H1 (cell line): ENCODE results near the gene SPATA16. TPM values are rescaled to one million over a fixed set of nuclear protein-coding genes. Genes with fewer than 3 reads are reported as not detected.

Experiments used
- CTCF ChIA-PET: fragments of 300-600 bp; sonication (Branson Sonifier 250); formaldehyde crosslinking; loops from one replicate; lab custom pipeline; 2021; ENCODE audit not compliant: partially characterized antibody; lab: Charles Lee
- POLR2A ChIA-PET: fragments of 300-600 bp; sonication (Branson Sonifier 250); formaldehyde crosslinking; loops from one replicate; lab custom pipeline; 2021; ENCODE audit warnings: inconsistent platforms; ENCODE audit not compliant: partially characterized antibody; lab: Charles Lee
- DNase-seq, 2 experiments: peaks; one replicate each; pipeline versions ENCODE4 v3.0.0 to v3.0.0-alpha.2; 2010 to 2022; ENCODE audit warnings: low spot score in 2 of 2, low read depth in 1 of 2, mixed read lengths in 1 of 2
- FAIRE-seq: peaks from 2 replicates; lab custom pipeline; 2011; peaks lifted over from hg19 to GRCh38; lab: Jason Lieb, UNC
- H2AFZ ChIP-seq: 2 replicates; pipeline ENCODE4 v1.8.1; 2012; ENCODE audit warnings: low read length, inconsistent platforms
- H2AK5ac ChIP-seq: 2 replicates; pipeline ENCODE4 v1.6.1; 2013; ENCODE audit warnings: low read depth, low read length
- H2BK120ac ChIP-seq: replicated peaks from 2 replicates; pipeline ENCODE3; 2013; ENCODE audit warnings: low read depth, low read length, inconsistent platforms
- H2BK12ac ChIP-seq: 2 replicates; pipeline ENCODE4 v1.6.1; 2013; ENCODE audit warnings: low read depth, low read length
- H2BK15ac ChIP-seq: 2 replicates; pipeline ENCODE4 v1.6.1; 2013; ENCODE audit warnings: low read length
- H2BK20ac ChIP-seq: 2 replicates; pipeline ENCODE4 v1.6.1; 2013; ENCODE audit warnings: low read length
- H2BK5ac ChIP-seq: 2 replicates; pipeline ENCODE4 v1.6.1; 2013; ENCODE audit warnings: low read depth, low read length
- H3K14ac ChIP-seq: 2 replicates; pipeline ENCODE4 v1.6.1; 2013; ENCODE audit warnings: inconsistent platforms; ENCODE audit not compliant: insufficient read length
- H3K18ac ChIP-seq: 2 replicates; pipeline ENCODE4 v1.6.1; 2013; ENCODE audit warnings: low read length; ENCODE audit errors: extremely low read depth
- H3K23ac ChIP-seq: 2 replicates; pipeline ENCODE4 v1.6.1; 2013; ENCODE audit warnings: inconsistent platforms; ENCODE audit not compliant: insufficient read length
- H3K23me2 ChIP-seq: 2 replicates; pipeline ENCODE4 v1.6.1; 2013; ENCODE audit warnings: low read depth, low read length
- H3K27ac ChIP-seq: 2 replicates; pipeline ENCODE4 v1.6.1; 2011; ENCODE audit warnings: low read depth, low read length, inconsistent platforms
- H3K27me3 ChIP-seq, 4 experiments: replicated peaks in 1 of 4; 1 replicate in 1 of 4; 2 replicates in 3 of 4; pipeline versions ENCODE4 v1.6.1 to v1.8.1; 2011 to 2013; ENCODE audit warnings: low read length in 3 of 4, mild to moderate bottlenecking in 3 of 4, inconsistent platforms in 2 of 4, mixed read lengths in 2 of 4, moderate library complexity in 1 of 4; ENCODE audit not compliant: control insufficient read depth in 3 of 4, insufficient read depth in 3 of 4; ENCODE audit errors: extremely low read depth in 1 of 4
- H3K36me3 ChIP-seq, 4 experiments: 2 replicates each; pipeline versions ENCODE4 v1.6.1 to v1.8.1; 2011 to 2013; ENCODE audit warnings: mild to moderate bottlenecking in 4 of 4, low read length in 3 of 4, moderate library complexity in 2 of 4, control low read depth in 1 of 4, inconsistent platforms in 1 of 4; ENCODE audit not compliant: insufficient read depth in 4 of 4, control insufficient read depth in 2 of 4
- H3K4ac ChIP-seq: replicated peaks from 2 replicates; pipeline ENCODE3; 2013; ENCODE audit warnings: low read length, low read depth, mixed read lengths, inconsistent platforms; ENCODE audit not compliant: insufficient read length
- H3K4me1 ChIP-seq, 4 experiments: replicated peaks in 1 of 4; 1 replicate in 1 of 4; 2 replicates in 3 of 4; pipeline versions ENCODE4 v1.6.1 to v1.8.1; 2011 to 2013; ENCODE audit warnings: low read length in 3 of 4, inconsistent platforms in 2 of 4, mixed read lengths in 1 of 4; ENCODE audit not compliant: insufficient read depth in 4 of 4, control insufficient read depth in 3 of 4
- H3K4me2 ChIP-seq, 2 experiments: 2 replicates each; pipeline versions ENCODE4 v1.6.1 to v1.8.1; 2011 to 2013; ENCODE audit warnings: low read depth in 2 of 2, low read length in 2 of 2, control low read depth in 1 of 2, inconsistent platforms in 1 of 2, mild to moderate bottlenecking in 1 of 2; ENCODE audit not compliant: insufficient read depth in 1 of 2
- H3K4me3 ChIP-seq, 4 experiments: fragments of 200-600, 300-600 bp in 1 of 4; sonication (generic), shearing (Covaris generic), sonication (Bioruptor Twin) in 1 of 4; 2 replicates each; pipeline versions ENCODE4 v1.5.1 to v1.8.1; 2011 to 2016; ENCODE audit warnings: low read length in 4 of 4, low read depth in 3 of 4, control low read depth in 2 of 4, inconsistent platforms in 2 of 4, mild to moderate bottlenecking in 2 of 4, mixed read lengths in 1 of 4, moderate library complexity in 1 of 4; ENCODE audit not compliant: insufficient read depth in 2 of 4; ENCODE audit errors: extremely low read depth in 1 of 4
- H3K56ac ChIP-seq: replicated peaks from 2 replicates; pipeline ENCODE3; 2013; ENCODE audit warnings: low read depth, mild to moderate bottlenecking, mixed read lengths, low read length, inconsistent platforms; ENCODE audit not compliant: insufficient read length
- H3K79me1 ChIP-seq: 2 replicates; pipeline ENCODE4 v1.6.1; 2013; ENCODE audit warnings: low read depth, low read length, control low read depth
- H3K79me2 ChIP-seq, 2 experiments: 2 replicates each; pipeline versions ENCODE4 v1.6.1 to v1.8.1; 2012 to 2013; ENCODE audit warnings: low read length in 2 of 2, mild to moderate bottlenecking in 2 of 2, inconsistent platforms in 1 of 2; ENCODE audit not compliant: insufficient read depth in 2 of 2, control insufficient read depth in 1 of 2
- H3K9ac ChIP-seq, 4 experiments: replicated peaks in 1 of 4; 1 replicate in 1 of 4; 2 replicates in 3 of 4; pipeline versions ENCODE4 v1.6.1 to v1.8.1; 2011 to 2013; ENCODE audit warnings: low read depth in 3 of 4, low read length in 3 of 4, control low read depth in 2 of 4, mild to moderate bottlenecking in 2 of 4, moderate library complexity in 2 of 4, inconsistent platforms in 1 of 4; ENCODE audit errors: extremely low read depth in 1 of 4
- H3K9me3 ChIP-seq, 2 experiments: 2 replicates each; pipeline versions ENCODE4 v1.6.1 to v1.8.1; 2012 to 2013; ENCODE audit warnings: mild to moderate bottlenecking in 2 of 2, moderate library complexity in 2 of 2, control low read depth in 1 of 2, inconsistent platforms in 1 of 2, low read depth in 1 of 2, low read length in 1 of 2, mixed read lengths in 1 of 2; ENCODE audit not compliant: insufficient read depth in 2 of 2
- H4K20me1 ChIP-seq, 2 experiments: replicated peaks in 1 of 2; 2 replicates each; pipeline versions ENCODE3 to v1.8.1; 2011 to 2013; ENCODE audit warnings: inconsistent platforms in 2 of 2, low read length in 2 of 2, mild to moderate bottlenecking in 1 of 2; ENCODE audit not compliant: insufficient read depth in 2 of 2, control insufficient read depth in 1 of 2
- H4K5ac ChIP-seq: 2 replicates; pipeline ENCODE4 v1.6.1; 2013; ENCODE audit warnings: low read length, low read depth, mixed read lengths, inconsistent platforms; ENCODE audit not compliant: insufficient read length
- H4K8ac ChIP-seq: 2 replicates; pipeline ENCODE4 v1.8.0; 2013; ENCODE audit warnings: mild to moderate bottlenecking, moderate library complexity, low read length, inconsistent platforms; ENCODE audit not compliant: insufficient read depth; ENCODE audit errors: extremely low read depth
- H4K91ac ChIP-seq: replicated peaks from 2 replicates; pipeline ENCODE3; 2013; ENCODE audit warnings: low read length, mixed read lengths, inconsistent platforms; ENCODE audit not compliant: insufficient read length
- BACH1 ChIP-seq: IDR thresholded peaks from 2 replicates; pipeline ENCODE4 v1.6.1; 2012; ENCODE audit warnings: low read length, improper control_type of control experiment
- CHD2 ChIP-seq: IDR thresholded peaks from 2 replicates; pipeline ENCODE4 v1.6.1; 2012; ENCODE audit warnings: low read length, improper control_type of control experiment
- EGR1 ChIP-seq: IDR thresholded peaks from 2 replicates; pipeline ENCODE4 v1.6.1; 2011; ENCODE audit warnings: low read depth, low read length, borderline replicate concordance
- HDAC2 ChIP-seq, 2 experiments: fragments of 300-600 bp in 1 of 2; sonication (generic) in 1 of 2; IDR thresholded peaks; 2 replicates each; pipeline ENCODE4 v1.6.1; 2011 to 2012; ENCODE audit warnings: low read depth in 2 of 2, low read length in 2 of 2, mild to moderate bottlenecking in 2 of 2, moderate library complexity in 2 of 2, borderline replicate concordance in 1 of 2, inconsistent platforms in 1 of 2
- HDAC6 ChIP-seq: IDR thresholded peaks from one replicate; pipeline ENCODE4 v1.7.1; 2012; ENCODE audit warnings: low read depth, mild to moderate bottlenecking, inconsistent platforms, low read length, moderate library complexity
- JUND ChIP-seq: IDR thresholded peaks from 2 replicates; pipeline ENCODE4 v1.6.1; 2011; ENCODE audit warnings: mild to moderate bottlenecking, improper control_type of control experiment, low read length
- KDM1A ChIP-seq: fragments of 200-600, 300-600 bp; sonication (generic); IDR thresholded peaks from 2 replicates; pipeline ENCODE4 v1.7.1; 2016; ENCODE audit warnings: mild to moderate bottlenecking, low read length, borderline replicate concordance
- MAX ChIP-seq: IDR thresholded peaks from 2 replicates; pipeline ENCODE4 v1.6.1; 2012; ENCODE audit warnings: inconsistent platforms
- NANOG ChIP-seq: IDR thresholded peaks from 2 replicates; pipeline ENCODE4 v1.6.1; 2011; ENCODE audit warnings: low read length, low read depth, mild to moderate bottlenecking, inconsistent platforms; ENCODE audit not compliant: insufficient read depth, poor library complexity, severe bottlenecking
- POLR2A ChIP-seq, 2 experiments: IDR thresholded peaks; 1 replicate in 1 of 2; 2 replicates in 1 of 2; pipeline ENCODE4 v1.6.1; 2011; ENCODE audit warnings: low read depth in 2 of 2, low read length in 2 of 2, mild to moderate bottlenecking in 2 of 2; ENCODE audit errors: control extremely low read depth in 1 of 2
- POU5F1 ChIP-seq: IDR thresholded peaks from 2 replicates; pipeline ENCODE4 v1.6.1; 2011; ENCODE audit warnings: low read depth, mild to moderate bottlenecking, low read length, moderate library complexity
- SP1 ChIP-seq: IDR thresholded peaks from 2 replicates; pipeline ENCODE4 v1.6.1; 2011; ENCODE audit warnings: low read depth, low read length
- SP4 ChIP-seq: IDR thresholded peaks from 2 replicates; pipeline ENCODE4 v1.6.1; 2012; ENCODE audit warnings: low read length, inconsistent platforms
- ZNF274 ChIP-seq: IDR thresholded peaks from 2 replicates; pipeline ENCODE4 v1.7.0; 2012; ENCODE audit warnings: low read length, borderline replicate concordance; ENCODE audit errors: extremely low read depth
- WGBS, 2 experiments: shearing (Covaris generic) in 1 of 2; methylation state at CpG; one replicate each; pipeline versions ENCODE4 v1.1.6 to v1.1.7; 2013 to 2015; ENCODE audit warnings: low lambda C conversion rate in 2 of 2, mixed read lengths in 2 of 2, inconsistent platforms in 1 of 2, low coverage in 1 of 2, missing lambda C conversion rate in 1 of 2; ENCODE audit not compliant: insufficient replicate concordance in 2 of 2, insufficient coverage in 1 of 2, insufficient read length in 1 of 2; ENCODE audit errors: extremely low coverage in 1 of 2, missing lambda C conversion rate in 1 of 2; 5-methylcytosine and 5-hydroxymethylcytosine counted together
- polyA plus RNA-seq, 7 experiments: library from polyadenylated mRNA; depleted of rRNA in 3 of 7; stranded (reverse) in 5 of 7; unstranded in 2 of 7; fragments of >200 nt in 5 of 7; fragments of 200-250 nt in 2 of 7; gene quantifications; 1 replicate in 5 of 7; 2 replicates in 1 of 7; 4 replicates in 1 of 7; pipeline versions ENCODE4 v1.2.1 to v1.2.3, GENCODE V29; 2011 to 2013; ENCODE audit warnings: missing spikeins in 2 of 7, mixed read lengths in 2 of 7
- total RNA-seq: library from RNA; stranded (reverse); fragmentation: NEBNext Ultra II Directional; extraction: Animal tissue kit (Norgen Biotek cat#: 25700); gene quantifications from 2 replicates; pipeline ENCODE4 v1.2.1, GENCODE V29; 2021

The SPATA16 gene
- total and polyA plus RNA-seq, 2 of the 8 experiments (the other 6 are each of a cell fraction or from before 2014, with no cell fraction given) = 0.05 to 2.7 TPM

- ChIA-PET CTCF (interaction anchor here (0.6 to 1.1 kb wide), 3 partner anchors 11 to 33 kb away, joined by 3 to 4 read pairs (median 3); no protein-coding TSS in a partner anchor), POLR2A (no interaction called here)
- H3K27ac ChIP-seq = no peak overlapping the region
- H3K9me3 ChIP-seq = no peaks in the 10 kb centered on the region
- H4K91ac ChIP-seq = no peak overlapping the region
- H4K8ac ChIP-seq = no peak overlapping the region
- no peak overlapping the region for H2BK12ac ChIP-seq
- H2BK20ac ChIP-seq = no peak overlapping the region
- H3K36me3 ChIP-seq = no peaks in the 10 kb centered on the region
- H3K9ac ChIP-seq = no peak overlapping the region
- no peak overlapping the region for H3K18ac ChIP-seq
- no peak overlapping the region for H2BK5ac ChIP-seq
- no peaks in the 10 kb centered on the region for H3K79me2 ChIP-seq
- 93% methylated on average over 3 of the region's 3 CpGs; no CpG with 5 or more reads in 1 of the 2 experiments for WGBS, 2 experiments
- no peak overlapping the region for H3K23ac ChIP-seq
- no peak overlapping the region for H3K4me3 ChIP-seq
- H3K14ac ChIP-seq = no peak overlapping the region
- H4K5ac ChIP-seq = no peak overlapping the region
- H3K27me3 ChIP-seq = peaks cover 0 to 1% (median 0%) of the 10 kb centered on the region in 4 experiments; a peak in 1 of 7 replicates
- FAIRE-seq = no peak
- no peak overlapping the region for H2BK120ac ChIP-seq
- no peaks in the 10 kb centered on the region for H3K79me1 ChIP-seq
- no peaks in the 10 kb centered on the region for H4K20me1 ChIP-seq
- DNase-seq = no peak
- H2AFZ ChIP-seq = no peak overlapping the region
- no peaks in the 10 kb centered on the region for H3K23me2 ChIP-seq
- H3K4me2 ChIP-seq = no peak overlapping the region
- H2BK15ac ChIP-seq = no peak overlapping the region
- H3K4me1 ChIP-seq = peaks cover 0 to 2% (median 0%) of the 10 kb centered on the region in 4 experiments; a peak in 1 of 7 replicates
- no peak overlapping the region for H3K56ac ChIP-seq
- no peak overlapping the region for H3K4ac ChIP-seq
- no peak overlapping the region for H2AK5ac ChIP-seq
- TF ChIP-seq ZNF274 (no peak), CHD2 (no peak), MAX (no peak), POLR2A (IDR thresholded peaks at IDR 0.05; ENCODE audit: control extremely low read depth in 1 of 2, low read depth in 2 of 2, low read length in 2 of 2) (no peak), BACH1 (no peak), SP1 (no peak), NANOG (no peak), HDAC2 (IDR thresholded peaks at IDR 0.05; ENCODE audit: borderline replicate concordance in 1 of 2, low read depth in 2 of 2, low read length in 2 of 2) (no peak), KDM1A (no peak), JUND (no peak), HDAC6 (no peak), EGR1 (no peak), SP4 (no peak), POU5F1 (no peak)
Observed at GRCh38 chr3:172869784-172870518, 271.1 kb downstream of the SPATA16 start.
